ENCODE data around the gene SPAST. TPM values are rescaled to one million over a fixed set of nuclear protein-coding genes. Genes with fewer than 3 reads are reported as not detected.
A peak's percentile ranks its signal among the peaks of the same experiment; 100 is the strongest.
"Not testable (repeated sequence)": the region's sequence is repeated elsewhere in the genome, so short reads cannot be mapped to it uniquely, and the experiment has no call there.

The SPAST gene
- total RNA-seq, 2 donors from 2014 or later = 16.6 to 18.2 TPM

- Mint-ChIP-seq H3K4me1 (ENCODE audit: low read depth in 2 of 2) (peaks cover 13 to 19% of the 10 kb centered on the region in 2 donors), H3K36me3 (no peaks in the 10 kb centered on the region), H3K27me3 (no peaks in the 10 kb centered on the region), H3K4me3 (no peak overlapping the region), H3K9me3 (no peaks in the 10 kb centered on the region), H3K27ac (no peak overlapping the region)
- ATAC-seq (no peak), DNase-seq (ENCODE audit: low spot score) (no peak)
Measured at GRCh38 chr2:32161296-32161695, 97.9 kb downstream of the SPAST start.

GRCh38 chr2:32164254-32164653 lies 100.9 kb downstream of the SPAST start:
- not testable (repeated sequence) for DNase-seq (ENCODE audit: low spot score); H3K27me3 Mint-ChIP-seq; H3K36me3 Mint-ChIP-seq; ATAC-seq; H3K9me3 Mint-ChIP-seq
- H3K4me3 Mint-ChIP-seq = peak overlapping the region; percentile 85
- H3K27ac Mint-ChIP-seq = peak overlapping the region; percentile 98 to 99
- H3K4me1 Mint-ChIP-seq (ENCODE audit: low read depth in 2 of 2) = peaks cover 32 to 33% of the 10 kb centered on the region in 2 donors

GRCh38 chr2:32165027-32165347 lies 101.6 kb downstream of the SPAST start:
- peak overlapping the region; percentile 85 for H3K4me3 Mint-ChIP-seq
- peak; percentile 4 to 28 for ATAC-seq
- H3K4me1 Mint-ChIP-seq (ENCODE audit: low read depth in 2 of 2) = peaks cover 32 to 33% of the 10 kb centered on the region in 2 donors
- H3K9me3 Mint-ChIP-seq; DNase-seq (ENCODE audit: low spot score); H3K36me3 Mint-ChIP-seq; H3K27me3 Mint-ChIP-seq: not testable (repeated sequence)
- H3K27ac Mint-ChIP-seq = peak overlapping the region; percentile 98 to 99

GRCh38 chr2:32166115-32166574 lies 102.8 kb downstream of the SPAST start:
- H3K9me3 Mint-ChIP-seq = no peaks in the 10 kb centered on the region
- DNase-seq (ENCODE audit: low spot score) = no peak
- peaks cover 6% of the 10 kb centered on the region for H3K36me3 Mint-ChIP-seq
- ATAC-seq = no peak
- peak overlapping the region; percentile 85 for H3K4me3 Mint-ChIP-seq
- H3K27me3 Mint-ChIP-seq = no peaks in the 10 kb centered on the region
- peak overlapping the region; percentile 98 to 99 for H3K27ac Mint-ChIP-seq
- H3K4me1 Mint-ChIP-seq (ENCODE audit: low read depth in 2 of 2) = peaks cover 31 to 36% of the 10 kb centered on the region in 2 donors

GRCh38 chr2:32168513-32168912 lies 105.2 kb downstream of the SPAST start:
- H3K27ac Mint-ChIP-seq = peak overlapping the region in 1 of 2 donors; percentile 64
- H3K4me1 Mint-ChIP-seq (ENCODE audit: low read depth in 2 of 2) = peaks cover 35 to 43% of the 10 kb centered on the region in 2 donors
- DNase-seq (ENCODE audit: low spot score) = no peak
- no peak overlapping the region for H3K4me3 Mint-ChIP-seq
- peaks cover 20% of the 10 kb centered on the region for H3K36me3 Mint-ChIP-seq
- no peaks in the 10 kb centered on the region for H3K9me3 Mint-ChIP-seq
- no peaks in the 10 kb centered on the region for H3K27me3 Mint-ChIP-seq
- ATAC-seq = no peak

- H3K27ac Mint-ChIP-seq = peak overlapping the region in 1 of 2 donors; percentile 1
- H3K36me3 Mint-ChIP-seq = peaks cover 22% of the 10 kb centered on the region
- no peaks in the 10 kb centered on the region for H3K9me3 Mint-ChIP-seq
- H3K4me3 Mint-ChIP-seq = no peak overlapping the region
- DNase-seq (ENCODE audit: low spot score) = no peak
- H3K27me3 Mint-ChIP-seq = no peaks in the 10 kb centered on the region
- H3K4me1 Mint-ChIP-seq (ENCODE audit: low read depth in 2 of 2) = peaks cover 19 to 22% of the 10 kb centered on the region in 2 donors
- no peak for ATAC-seq
Measured at GRCh38 chr2:32172870-32173269, 109.5 kb downstream of the SPAST start.

GRCh38 chr2:32182667-32183066 lies 119.3 kb downstream of the SPAST start:
- ATAC-seq = no peak

GRCh38 chr2:32189011-32189410 lies 125.7 kb downstream of the SPAST start:
- Mint-ChIP-seq H3K27me3 (no peaks in the 10 kb centered on the region), H3K27ac (no peak overlapping the region), H3K4me1 (ENCODE audit: low read depth in 2 of 2) (peaks cover 5 to 6% of the 10 kb centered on the region in 2 donors), H3K36me3 (peaks cover 7% of the 10 kb centered on the region), H3K4me3 (no peak overlapping the region), H3K9me3 (no peaks in the 10 kb centered on the region)
- DNase-seq (ENCODE audit: low spot score) (no peak), ATAC-seq (no peak)

More at GRCh38 chr2:32182667-32183066, 119.3 kb downstream of the SPAST start:
- no peaks in the 10 kb centered on the region for H3K9me3 Mint-ChIP-seq
- no peak overlapping the region for H3K4me3 Mint-ChIP-seq
- no peaks in the 10 kb centered on the region for H3K27me3 Mint-ChIP-seq
- DNase-seq (ENCODE audit: low spot score) = no peak
- H3K27ac Mint-ChIP-seq = no peak overlapping the region
- H3K36me3 Mint-ChIP-seq = peaks cover 1% of the 10 kb centered on the region
- H3K4me1 Mint-ChIP-seq (ENCODE audit: low read depth in 2 of 2) = no peaks in the 10 kb centered on the region

GRCh38 chr2:32192418-32192817 lies 129.1 kb downstream of the SPAST start:
- H3K4me3 Mint-ChIP-seq = no peak overlapping the region
- DNase-seq (ENCODE audit: low spot score) = no peak
- no peaks in the 10 kb centered on the region for H3K27me3 Mint-ChIP-seq
- H3K27ac Mint-ChIP-seq = peak overlapping the region in 1 of 2 donors; percentile 34
- ATAC-seq = no peak
- H3K9me3 Mint-ChIP-seq = no peaks in the 10 kb centered on the region
- H3K4me1 Mint-ChIP-seq (ENCODE audit: low read depth in 2 of 2) = peaks cover 5 to 6% of the 10 kb centered on the region in 2 donors
- peaks cover 7% of the 10 kb centered on the region for H3K36me3 Mint-ChIP-seq

GRCh38 chr2:32200814-32201213 lies 137.5 kb downstream of the SPAST start:
- DNase-seq (ENCODE audit: low spot score) (no peak), ATAC-seq (no peak)
- Mint-ChIP-seq H3K27ac (no peak overlapping the region), H3K4me1 (ENCODE audit: low read depth in 2 of 2) (peaks cover 0 to 2% of the 10 kb centered on the region in 2 donors), H3K27me3 (no peaks in the 10 kb centered on the region), H3K36me3 (peaks cover 11% of the 10 kb centered on the region), H3K4me3 (no peak overlapping the region), H3K9me3 (no peaks in the 10 kb centered on the region)

GRCh38 chr2:32203428-32203827 lies 140.1 kb downstream of the SPAST start:
- not testable (repeated sequence) for H3K27ac Mint-ChIP-seq

More at GRCh38 chr2:32203428-32203827, 140.1 kb downstream of the SPAST start:
- H3K27me3 Mint-ChIP-seq; DNase-seq (ENCODE audit: low spot score); H3K4me3 Mint-ChIP-seq; H3K4me1 Mint-ChIP-seq (ENCODE audit: low read depth in 2 of 2); H3K36me3 Mint-ChIP-seq; H3K9me3 Mint-ChIP-seq; ATAC-seq: not testable (repeated sequence)

Other genes with a start within 250 kb of the SPAST start
- 10 to 100 TPM; 68.1 to 69.1 TPM for gene MEMO1, start 52.5 kb upstream of the SPAST start, total RNA-seq
- 10 to 100 TPM; 40.4 to 58.8 TPM for gene DPY30, start 23.8 kb upstream of the SPAST start, total RNA-seq
- 10 to 100 TPM; 19.4 to 28.9 TPM for gene SLC30A6, start 102.3 kb downstream of the SPAST start, total RNA-seq
- gene NLRC4, start 201.3 kb downstream of the SPAST start, total RNA-seq = not detected
- 10 to 100 TPM; 21.0 to 36.8 TPM for gene YIPF4, start 214.3 kb downstream of the SPAST start, total RNA-seq